Measurements from ENCODE around the gene OXNAD1. TPM values are rescaled to one million over a fixed set of nuclear protein-coding genes. Genes with fewer than 3 reads are reported as not detected.
"Not testable (repeated sequence)": the region's sequence is repeated elsewhere in the genome, so short reads cannot be mapped to it uniquely, and the experiment has no call there.

Gene OXNAD1
- total RNA-seq, 2 donors from 2014 or later: 16.1 to 22.4 TPM

- DNase-seq: no peak
- H3K4me3 ChIP-seq (ENCODE audit: low read length): no peak overlapping the region
- H3K4me1 ChIP-seq (ENCODE audit: control insufficient read depth, insufficient read depth, low read length): no peaks in the 10 kb centered on the region
- Mint-ChIP-seq H3K27ac (no peak overlapping the region), H3K4me3 (no peak overlapping the region), H3K27me3 (ENCODE audit: insufficient read depth) (peaks cover 2% of the 10 kb centered on the region), H3K9me3 (no peaks in the 10 kb centered on the region), H3K36me3 (ENCODE audit: low read depth) (peaks cover 14% of the 10 kb centered on the region), H3K4me1 (no peaks in the 10 kb centered on the region)
- no CpG with 5 or more reads among the region's 1 CpG for WGBS, 2 experiments (ENCODE audit: insufficient coverage in 1 of 2, insufficient read length in 1 of 2)
- no peak overlapping the region for H3K9ac ChIP-seq (ENCODE audit: extremely low read depth, low read length, poor library complexity, severe bottlenecking)
- H3K9me3 ChIP-seq (ENCODE audit: control insufficient read depth, low read length): no peaks in the 10 kb centered on the region
- no peak overlapping the region for H3K27ac ChIP-seq (ENCODE audit: low read depth, low read length)
- H3K27me3 ChIP-seq (ENCODE audit: control insufficient read depth, insufficient read depth, low read length, poor library complexity, severe bottlenecking): no peaks in the 10 kb centered on the region
- TF ChIP-seq, protein P1, sequence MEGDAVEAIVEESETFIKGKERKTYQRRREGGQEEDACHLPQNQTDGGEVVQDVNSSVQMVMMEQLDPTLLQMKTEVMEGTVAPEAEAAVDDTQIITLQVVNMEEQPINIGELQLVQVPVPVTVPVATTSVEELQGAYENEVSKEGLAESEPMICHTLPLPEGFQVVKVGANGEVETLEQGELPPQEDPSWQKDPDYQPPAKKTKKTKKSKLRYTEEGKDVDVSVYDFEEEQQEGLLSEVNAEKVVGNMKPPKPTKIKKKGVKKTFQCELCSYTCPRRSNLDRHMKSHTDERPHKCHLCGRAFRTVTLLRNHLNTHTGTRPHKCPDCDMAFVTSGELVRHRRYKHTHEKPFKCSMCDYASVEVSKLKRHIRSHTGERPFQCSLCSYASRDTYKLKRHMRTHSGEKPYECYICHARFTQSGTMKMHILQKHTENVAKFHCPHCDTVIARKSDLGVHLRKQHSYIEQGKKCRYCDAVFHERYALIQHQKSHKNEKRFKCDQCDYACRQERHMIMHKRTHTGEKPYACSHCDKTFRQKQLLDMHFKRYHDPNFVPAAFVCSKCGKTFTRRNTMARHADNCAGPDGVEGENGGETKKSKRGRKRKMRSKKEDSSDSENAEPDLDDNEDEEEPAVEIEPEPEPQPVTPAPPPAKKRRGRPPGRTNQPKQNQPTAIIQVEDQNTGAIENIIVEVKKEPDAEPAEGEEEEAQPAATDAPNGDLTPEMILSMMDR (conservative IDR thresholded peaks at IDR 0.05): no peak
- H3K36me3 ChIP-seq (ENCODE audit: control insufficient read depth, insufficient read depth, low read length): peaks cover 4% of the 10 kb centered on the region
These were observed 43.7 kb downstream of the OXNAD1 start for GRCh38 chr3:16308727-16309126.

DNA sequence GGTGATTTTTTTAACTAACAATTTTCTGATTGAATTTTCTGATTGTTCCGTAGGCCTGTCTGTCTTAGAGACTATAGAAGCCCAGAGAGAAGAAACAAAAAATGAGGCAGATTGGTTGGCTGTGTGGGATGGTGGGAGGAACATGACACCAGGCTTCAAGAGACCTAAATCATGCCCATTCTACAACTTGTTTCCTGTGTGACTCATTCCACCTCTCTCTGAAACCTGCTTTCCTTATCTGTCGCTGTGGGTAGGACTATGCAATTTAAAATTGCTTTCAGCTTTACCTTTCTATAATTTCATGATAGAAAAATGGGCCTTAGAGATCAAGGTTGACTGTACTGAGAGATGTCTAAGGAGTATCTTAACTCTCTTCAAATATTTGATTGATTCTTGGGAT is 44.5 kb downstream of the OXNAD1 start:
- no peaks in the 10 kb centered on the region for H3K9me3 Mint-ChIP-seq
- H3K36me3 ChIP-seq (ENCODE audit: control insufficient read depth, insufficient read depth, low read length): peaks cover 5% of the 10 kb centered on the region
- TF ChIP-seq, protein P1 (conservative IDR thresholded peaks at IDR 0.05): no peak
- H3K4me3 ChIP-seq (ENCODE audit: low read length): no peak overlapping the region
- no peaks in the 10 kb centered on the region for H3K27me3 ChIP-seq (ENCODE audit: control insufficient read depth, insufficient read depth, low read length, poor library complexity, severe bottlenecking)
- H3K4me3 Mint-ChIP-seq: no peak overlapping the region
- peaks cover 12% of the 10 kb centered on the region for H3K36me3 Mint-ChIP-seq (ENCODE audit: low read depth)
- H3K27ac ChIP-seq (ENCODE audit: low read depth, low read length): no peak overlapping the region
- no peak for DNase-seq
- no peaks in the 10 kb centered on the region for H3K4me1 ChIP-seq (ENCODE audit: control insufficient read depth, insufficient read depth, low read length)
- H3K9ac ChIP-seq (ENCODE audit: extremely low read depth, low read length, poor library complexity, severe bottlenecking): no peak overlapping the region
- no peaks in the 10 kb centered on the region for H3K9me3 ChIP-seq (ENCODE audit: control insufficient read depth, low read length)
- 69% methylated on average over 1 of the region's 2 CpGs; no CpG with 5 or more reads in 1 of the 2 experiments for WGBS, 2 experiments (ENCODE audit: insufficient coverage in 1 of 2, insufficient read length in 1 of 2)
- no peaks in the 10 kb centered on the region for H3K4me1 Mint-ChIP-seq
- no peak overlapping the region for H3K27ac Mint-ChIP-seq
- peaks cover 2% of the 10 kb centered on the region for H3K27me3 Mint-ChIP-seq (ENCODE audit: insufficient read depth)

DNA sequence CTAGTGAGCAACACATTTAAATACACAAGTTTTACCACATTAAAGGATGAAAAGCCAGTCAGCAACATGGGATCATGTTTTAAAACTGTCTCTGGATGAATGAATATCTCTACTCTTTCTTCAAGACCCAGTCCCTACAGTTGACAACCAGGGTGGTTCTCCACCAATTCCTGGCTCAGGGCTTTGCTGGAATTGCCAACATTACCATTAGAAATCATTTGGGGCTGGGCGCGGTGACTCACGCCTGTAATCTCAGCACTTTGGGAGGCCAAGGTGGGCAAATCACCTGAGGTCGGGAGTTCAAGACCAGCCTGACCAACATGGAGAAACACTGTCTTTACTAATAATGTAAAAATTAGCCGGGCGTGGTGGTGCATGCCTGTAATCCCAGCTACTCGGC is 45.5 kb downstream of the OXNAD1 start:
- not testable (repeated sequence) for H3K27me3 ChIP-seq (ENCODE audit: control insufficient read depth, insufficient read depth, low read length, poor library complexity, severe bottlenecking); H3K4me1 Mint-ChIP-seq; H3K4me3 Mint-ChIP-seq; DNase-seq; H3K9me3 ChIP-seq (ENCODE audit: control insufficient read depth, low read length); H3K9me3 Mint-ChIP-seq; H3K36me3 Mint-ChIP-seq (ENCODE audit: low read depth); H3K4me1 ChIP-seq (ENCODE audit: control insufficient read depth, insufficient read depth, low read length); H3K9ac ChIP-seq (ENCODE audit: extremely low read depth, low read length, poor library complexity, severe bottlenecking); H3K27me3 Mint-ChIP-seq (ENCODE audit: insufficient read depth); H3K27ac Mint-ChIP-seq; H3K27ac ChIP-seq (ENCODE audit: low read depth, low read length); H3K36me3 ChIP-seq (ENCODE audit: control insufficient read depth, insufficient read depth, low read length); H3K4me3 ChIP-seq (ENCODE audit: low read length)
- WGBS, 2 experiments (ENCODE audit: insufficient coverage in 1 of 2, insufficient read length in 1 of 2): 95 to 96% methylated on average over 7 of the region's 7 CpGs

DNA sequence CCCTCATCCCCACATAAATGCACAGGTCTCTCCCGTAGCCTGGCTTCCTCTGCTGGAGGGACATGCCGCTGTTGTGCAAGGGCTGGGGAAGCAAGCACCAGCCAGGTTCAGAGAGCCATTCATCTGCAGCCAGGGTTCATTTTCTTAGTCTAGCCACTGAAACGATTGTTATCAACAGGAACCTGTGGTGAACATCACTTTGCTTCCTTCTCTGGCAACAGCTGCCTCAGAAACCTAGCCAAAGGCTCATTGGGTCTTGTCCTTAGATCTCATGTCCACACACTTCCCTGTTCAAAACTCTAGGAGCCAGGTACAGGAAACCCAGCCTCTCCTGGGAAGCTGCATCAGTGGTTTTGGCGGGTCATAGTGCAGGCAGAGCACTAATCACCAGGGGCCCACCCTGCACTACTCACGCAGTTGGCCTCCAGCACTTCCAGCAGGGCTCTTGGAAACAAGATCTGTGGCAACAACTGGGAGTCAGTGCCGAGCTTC is 47.0 kb downstream of the OXNAD1 start:
- Mint-ChIP-seq H3K27me3 (ENCODE audit: insufficient read depth) (peaks cover 2% of the 10 kb centered on the region), H3K36me3 (ENCODE audit: low read depth) (peaks cover 7% of the 10 kb centered on the region), H3K27ac (no peak overlapping the region), H3K9me3 (no peaks in the 10 kb centered on the region), H3K4me1 (no peaks in the 10 kb centered on the region), H3K4me3 (no peak overlapping the region)
- Histone ChIP-seq H3K9ac (ENCODE audit: extremely low read depth, low read length, poor library complexity, severe bottlenecking) (no peak overlapping the region), H3K9me3 (ENCODE audit: control insufficient read depth, low read length) (no peaks in the 10 kb centered on the region), H3K4me3 (ENCODE audit: low read length) (no peak overlapping the region), H3K27ac (ENCODE audit: low read depth, low read length) (no peak overlapping the region), H3K27me3 (ENCODE audit: control insufficient read depth, insufficient read depth, low read length, poor library complexity, severe bottlenecking) (no peaks in the 10 kb centered on the region), H3K4me1 (ENCODE audit: control insufficient read depth, insufficient read depth, low read length) (no peaks in the 10 kb centered on the region), H3K36me3 (ENCODE audit: control insufficient read depth, insufficient read depth, low read length) (peaks cover 17% of the 10 kb centered on the region)
- no peak for DNase-seq
- 92 to 96% methylated on average over 3 to 6 of the region's 6 CpGs for WGBS, 2 experiments (ENCODE audit: insufficient coverage in 1 of 2, insufficient read length in 1 of 2)
- TF ChIP-seq, protein P1 (conservative IDR thresholded peaks at IDR 0.05): no peak
